GM18873 (cell line): ENCODE data around the gene HMGB2.

Source experiments
- ATAC-seq: cut with Tn5 transposase; IDR thresholded peaks from one replicate; pipeline ENCODE4 v1.9.1; 2021; ENCODE audit warnings: mild to moderate bottlenecking, moderate library complexity, moderate number of reproducible peaks; ENCODE audit not compliant: unreplicated experiment, low FRiP score

The HMGB2 gene

DNA sequence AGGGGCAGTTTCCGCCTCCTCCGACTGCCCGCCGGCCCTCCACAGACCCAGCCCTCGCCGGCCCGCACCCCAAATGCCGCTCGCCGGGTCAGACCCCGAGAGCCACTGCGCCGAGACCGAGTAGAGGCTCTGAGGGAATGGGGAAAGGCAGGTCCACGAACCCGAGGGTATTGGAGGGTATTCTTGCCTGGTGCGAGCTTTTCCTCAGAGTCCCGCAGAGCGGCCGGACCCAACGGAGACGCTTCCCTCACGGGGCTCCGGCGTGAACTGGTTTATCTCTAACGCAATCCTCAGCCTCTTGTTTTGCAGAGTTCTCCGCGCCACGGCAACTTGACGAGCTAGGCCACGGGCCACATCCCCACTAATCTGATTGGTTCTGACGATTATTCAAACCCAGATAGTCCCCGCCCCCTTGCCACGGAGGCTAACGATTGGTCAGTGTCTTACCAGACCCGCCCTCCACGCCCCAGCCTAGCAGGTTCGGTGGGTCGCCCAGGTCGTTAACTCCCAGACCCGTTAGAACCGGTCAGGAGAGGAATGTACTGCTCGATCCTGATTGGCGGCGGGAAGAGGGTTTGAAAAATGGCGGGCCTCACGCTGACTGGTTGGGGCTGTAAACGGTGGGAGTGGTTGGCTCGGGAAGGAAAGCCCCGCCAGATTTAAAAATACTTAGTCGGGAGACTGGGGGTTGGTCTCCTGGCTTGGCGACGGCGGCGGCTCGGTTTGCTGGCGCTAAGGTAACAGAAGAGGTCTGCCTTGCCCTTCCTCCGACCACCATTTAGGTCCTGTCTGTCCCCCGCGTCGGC is at the start of gene HMGB2:
HMGB2 (minus strand) TSS at position 274 of the 806 bp plus-strand sequence. CDS start 709 bp downstream, outside the sequence.
- ATAC-seq, result peak; percentile 92

- ATAC-seq, result no peak
These were observed 48.2 kb upstream of the HMGB2 start for GRCh38 chr4:173382349-173382748.

GRCh38 chr4:173381610-173382009 is 47.5 kb upstream of the HMGB2 start:
- no peak for ATAC-seq

GRCh38 chr4:173380987-173381386 is 46.8 kb upstream of the HMGB2 start:
- ATAC-seq, result no peak

- ATAC-seq, result no peak
These were observed 45.8 kb upstream of the HMGB2 start for GRCh38 chr4:173379929-173380328.

DNA sequence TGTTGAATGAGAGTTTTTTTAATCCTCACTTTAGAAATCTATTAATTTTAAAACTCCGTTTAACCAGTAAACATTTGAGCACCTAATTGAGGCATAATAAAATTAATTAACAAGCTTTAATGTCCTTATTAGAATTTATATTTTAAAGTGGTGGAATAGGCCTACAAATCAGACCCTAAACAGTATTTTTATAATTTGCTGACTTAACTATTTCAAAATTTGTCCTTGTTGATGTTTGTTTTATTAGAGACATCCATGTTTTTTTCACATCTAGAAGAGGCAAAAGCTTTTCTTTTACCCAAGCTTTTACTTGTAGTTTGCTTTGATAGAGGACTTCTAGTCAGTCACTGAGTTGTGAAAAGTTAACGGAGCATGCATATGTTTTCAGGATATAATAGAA is 40.4 kb upstream of the HMGB2 start:
- ATAC-seq, result no peak

- peak; percentile 15 for ATAC-seq
These were observed 37.4 kb upstream of the HMGB2 start for GRCh38 chr4:173371292-173372192.

DNA sequence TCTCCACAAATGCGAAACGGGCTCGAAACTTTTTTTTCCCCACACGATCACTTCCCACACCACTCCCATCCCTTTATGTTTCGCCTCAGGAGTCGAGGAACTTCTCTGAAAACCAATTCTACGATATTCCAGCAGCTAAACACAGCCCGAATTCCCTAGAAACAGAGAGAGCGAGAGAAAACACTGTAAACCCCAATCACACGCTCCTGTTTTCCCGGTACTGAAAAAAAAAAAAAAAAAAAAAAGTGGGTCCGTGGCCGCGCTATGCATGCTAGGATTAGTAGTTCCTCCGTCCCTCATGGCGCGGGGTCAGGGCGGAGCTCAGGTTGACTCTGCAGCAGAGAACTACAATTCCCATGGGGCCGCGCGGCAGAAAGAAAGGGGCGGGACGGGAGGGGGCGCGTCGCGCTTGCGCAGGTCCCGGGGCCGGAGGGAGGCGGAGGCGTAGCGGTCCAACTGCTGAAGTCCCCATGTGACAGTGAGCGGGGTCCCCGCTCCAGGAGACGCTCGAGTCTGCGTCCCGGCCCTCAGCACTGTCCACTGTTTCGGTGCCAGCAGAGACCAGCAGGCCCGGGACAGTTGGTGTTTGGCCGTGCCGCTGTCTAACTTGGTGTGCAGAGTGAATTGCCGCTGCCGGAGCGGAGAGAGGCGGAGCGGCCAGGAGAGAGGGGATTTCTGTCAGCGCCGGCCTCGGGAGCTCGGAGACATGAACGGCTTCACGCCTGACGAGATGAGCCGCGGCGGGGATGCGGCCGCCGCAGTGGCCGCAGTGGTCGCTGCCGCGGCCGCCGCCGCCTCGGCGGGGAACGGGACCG is 36.5 kb upstream of the HMGB2 start, which contains the start of gene SAP30:
SAP30 (plus strand) TSS at position 478 of the 815 bp plus-strand sequence; CDS start at position 707, 229 bp downstream.
- ATAC-seq, result peak; percentile 64

DNA sequence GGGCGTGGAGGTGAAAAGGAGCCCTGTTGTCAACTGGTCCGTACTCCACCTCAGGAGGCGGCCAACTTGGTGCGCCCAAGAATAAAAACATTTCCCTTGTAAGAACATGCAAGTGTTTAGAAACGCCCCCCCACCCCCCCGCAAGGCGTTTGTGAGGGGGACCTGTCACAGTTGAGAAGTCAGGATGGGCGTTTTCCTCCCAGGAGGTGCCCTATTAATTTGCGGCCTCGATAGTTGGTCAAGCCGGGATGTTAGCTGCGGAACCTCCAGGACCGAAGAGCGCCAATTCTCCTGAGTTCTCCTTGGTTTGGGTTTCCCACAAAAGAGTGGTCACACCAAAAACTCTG is 35.9 kb upstream of the HMGB2 start:
- no peak for ATAC-seq

GRCh38 chr4:173367946-173368345 is 33.8 kb upstream of the HMGB2 start:
- no peak for ATAC-seq

- peak; percentile 23 for ATAC-seq
These were observed 33.1 kb upstream of the HMGB2 start for GRCh38 chr4:173367285-173367684.

DNA sequence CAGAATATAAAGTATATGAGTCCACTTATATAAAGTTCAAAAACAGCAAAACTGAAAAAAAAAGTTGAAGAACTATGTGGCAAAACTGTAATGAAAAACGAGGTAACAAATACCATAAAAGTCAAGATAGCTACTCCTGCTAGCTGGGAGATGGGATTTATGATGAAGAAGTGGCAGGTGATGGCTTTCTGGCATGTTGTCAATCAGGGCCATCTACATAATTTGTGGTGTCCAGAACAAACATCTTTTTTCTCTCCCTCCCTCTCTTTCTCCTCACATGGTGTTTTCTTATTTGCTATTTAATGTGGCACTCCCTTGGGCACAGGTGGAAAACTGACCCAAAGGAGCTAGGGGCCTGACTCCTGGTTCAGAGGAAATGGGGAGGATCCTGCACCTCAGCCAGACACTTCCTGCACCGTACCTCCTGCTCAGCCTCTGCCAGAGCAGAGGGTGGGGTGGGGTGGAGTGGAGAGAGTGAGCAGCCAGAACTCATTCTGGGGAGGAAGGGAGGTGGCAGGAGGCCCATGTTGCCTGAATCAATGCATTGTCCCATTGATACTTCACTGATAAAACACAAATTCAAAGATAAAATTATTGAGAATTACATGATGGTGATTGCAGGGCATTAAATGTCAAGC is 31.3 kb upstream of the HMGB2 start:
- ATAC-seq, result no peak

GRCh38 chr4:173362666-173363065 is 28.5 kb upstream of the HMGB2 start:
- no peak for ATAC-seq

DNA sequence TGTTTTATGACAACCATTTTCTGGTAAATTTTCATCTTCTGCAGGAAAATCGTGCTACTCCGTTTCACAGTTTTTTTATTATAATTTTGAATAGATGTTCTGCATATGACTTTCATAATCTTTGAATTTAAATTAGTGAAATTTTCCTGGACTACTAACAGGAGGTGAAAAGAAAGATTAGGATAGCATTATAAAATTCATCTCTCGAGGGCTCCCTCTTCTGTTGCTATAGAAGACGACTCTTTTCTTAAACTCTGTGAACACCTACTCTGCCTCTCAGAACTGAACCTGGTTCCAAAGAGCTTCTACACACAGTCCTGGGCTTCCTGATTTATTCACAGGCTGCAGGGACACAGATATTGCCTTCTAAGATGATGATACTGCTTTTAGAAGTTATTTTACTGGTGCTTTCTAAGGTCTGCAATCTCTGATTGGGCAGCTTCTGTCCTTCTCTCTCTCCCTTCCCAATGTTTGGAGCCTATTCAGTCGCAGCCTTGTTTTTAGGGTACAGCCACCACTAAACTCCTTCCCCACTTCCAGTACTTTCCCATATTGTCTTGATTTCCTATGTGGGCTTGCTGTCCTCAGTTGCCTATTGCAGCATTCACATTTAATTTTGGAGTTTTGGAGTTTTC is 26.5 kb upstream of the HMGB2 start:
- ATAC-seq, result no peak

DNA sequence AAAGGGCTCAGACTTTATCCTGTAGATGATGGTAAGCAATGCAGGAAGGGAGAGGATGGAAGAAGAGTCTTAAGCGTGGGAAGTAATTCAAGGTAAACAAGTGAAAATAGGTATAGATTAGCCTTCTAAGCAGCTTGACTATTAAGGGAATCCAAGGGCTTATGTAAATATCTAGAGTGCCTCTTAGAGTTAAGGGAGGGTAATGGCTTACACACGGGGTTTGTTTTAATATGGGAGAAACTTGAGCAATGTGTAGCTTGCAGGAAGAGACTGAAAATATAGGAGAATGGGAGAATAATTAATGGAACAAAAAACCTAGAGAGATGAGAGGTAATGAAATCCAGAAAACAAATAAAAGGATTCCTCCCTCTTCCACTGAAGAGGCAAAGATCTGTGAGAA is 23.8 kb upstream of the HMGB2 start:
- no peak for ATAC-seq

GRCh38 chr4:173347467-173347866 is 13.3 kb upstream of the HMGB2 start:
- ATAC-seq, result no peak

DNA sequence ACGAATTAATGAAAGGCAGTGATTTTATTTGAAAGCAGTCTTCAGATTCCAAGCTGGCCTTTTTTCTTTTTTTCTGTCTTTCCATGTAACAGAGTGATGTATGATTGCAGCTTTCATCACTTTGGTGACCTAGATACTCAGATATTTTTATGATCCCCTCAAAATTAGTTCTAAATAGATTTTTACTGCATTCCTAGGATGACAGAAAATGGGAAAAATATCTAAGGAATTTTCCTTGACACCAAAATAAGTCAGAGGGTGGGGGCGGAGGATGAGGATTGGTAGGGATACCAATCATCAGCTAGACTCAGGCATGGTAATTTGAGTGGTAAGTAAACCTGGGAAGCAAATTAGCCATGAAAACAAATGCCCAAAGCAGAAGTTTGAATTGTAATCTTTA is 11.9 kb upstream of the HMGB2 start:
- no peak for ATAC-seq

DNA sequence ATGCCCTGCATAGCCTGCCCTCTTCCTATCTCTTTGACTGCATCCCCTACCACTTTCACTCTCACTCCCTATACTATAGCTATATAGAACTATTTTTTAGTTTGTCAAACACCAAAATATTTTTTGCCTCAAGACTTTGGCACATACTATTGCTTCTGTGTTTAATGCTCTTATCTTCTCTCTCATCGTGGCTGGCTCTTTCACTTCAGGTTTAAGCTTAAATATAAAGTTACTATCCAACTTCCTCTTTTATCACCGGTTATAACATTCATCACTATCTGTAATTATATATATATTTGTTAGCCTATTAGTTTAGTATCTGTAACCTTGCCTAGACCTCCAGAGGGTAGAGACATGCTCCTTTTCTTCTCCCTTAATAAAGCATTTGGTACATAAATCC is 11.5 kb upstream of the HMGB2 start:
- no peak for ATAC-seq

DNA sequence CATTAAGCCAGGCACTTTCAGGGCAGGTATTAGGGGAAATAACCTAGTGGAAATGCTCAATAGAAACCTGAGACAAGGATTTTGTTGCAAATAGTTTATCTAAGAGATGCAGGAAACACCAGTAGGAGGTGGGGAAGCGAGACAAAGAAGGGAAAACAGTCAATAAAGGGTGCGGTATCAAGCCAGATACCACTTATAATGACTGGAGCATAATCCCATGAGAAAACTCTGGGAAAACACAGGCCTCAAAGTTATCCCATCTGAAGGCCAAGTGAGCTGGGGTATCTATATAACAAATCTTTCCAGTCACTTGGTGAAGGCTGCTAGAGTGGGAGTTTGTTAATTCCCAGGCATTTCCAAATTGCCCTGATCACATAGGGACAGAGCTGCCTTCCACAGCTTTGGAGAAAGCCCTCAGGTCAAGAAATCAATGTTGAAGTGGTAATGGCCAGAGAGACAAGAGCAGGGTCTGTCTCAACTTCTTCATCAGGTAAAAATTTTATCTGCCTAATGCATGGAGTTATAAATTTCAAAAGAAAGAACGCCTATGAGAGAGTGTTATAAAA is 9.8 kb upstream of the HMGB2 start:
- ATAC-seq, result no peak
